Activated T-cell treated with anti-CD3 and anti-CD28 coated beads, Interleukin-2, amount 50 U/mL, for 24 hours (primary cell): ENCODE measurements around the gene AIG1.
"Not testable (repeated sequence)": the region's sequence is repeated elsewhere in the genome, so short reads cannot be mapped to it uniquely, and the experiment has no call there.

Experiments
- DNase-seq: peaks from one replicate; pipeline ENCODE4 v3.0.0-alpha.2; 2020
- H3K27ac Mint-ChIP-seq: 2 replicates; pipeline ENCODE4 v1.8.0; 2020; ENCODE audit warnings: mild to moderate bottlenecking, mixed read lengths
- H3K27me3 Mint-ChIP-seq: 2 replicates; pipeline ENCODE4 v1.8.0; 2020; ENCODE audit warnings: mixed read lengths
- H3K36me3 Mint-ChIP-seq: 2 replicates; pipeline ENCODE4 v1.8.0; 2020; ENCODE audit warnings: low read depth, mixed read lengths
- H3K4me1 Mint-ChIP-seq: 2 replicates; pipeline ENCODE4 v1.8.0; 2020; ENCODE audit warnings: low read depth, mixed read lengths
- H3K4me3 Mint-ChIP-seq: 2 replicates; pipeline ENCODE4 v1.8.0; 2020; ENCODE audit warnings: mild to moderate bottlenecking, moderate library complexity, mixed read lengths
- H3K9me3 Mint-ChIP-seq: 2 replicates; pipeline ENCODE4 v1.8.0; 2020; ENCODE audit warnings: mixed read lengths

The AIG1 gene

DNA sequence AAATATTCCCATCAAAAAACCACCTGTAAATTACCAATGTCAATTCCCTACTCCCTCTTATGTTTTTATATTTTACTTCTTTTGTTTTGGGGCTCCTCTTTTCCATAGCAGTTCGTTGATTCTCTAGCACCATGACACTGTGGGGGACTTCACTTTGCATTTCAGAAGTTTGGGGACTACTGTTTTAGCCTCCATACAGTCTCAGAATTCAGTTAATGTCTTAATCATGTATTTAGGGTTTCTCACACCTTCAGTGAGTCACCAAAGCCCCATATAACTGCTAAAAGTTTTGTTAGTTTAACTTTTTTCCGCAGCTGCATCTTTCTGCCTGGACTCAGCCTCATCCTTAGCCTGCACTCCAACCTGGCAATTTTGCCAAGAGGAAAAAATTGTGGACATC, 20.7 kb upstream of the AIG1 start:
- Mint-ChIP-seq H3K4me3 (no peak overlapping the region), H3K27me3 (peaks cover 47% of the 10 kb centered on the region), H3K36me3 (no peaks in the 10 kb centered on the region), H3K27ac (peak overlapping the region; percentile 16), H3K9me3 (peaks cover 3% of the 10 kb centered on the region), H3K4me1 (peaks cover 15% of the 10 kb centered on the region)
- no peak for DNase-seq

DNA sequence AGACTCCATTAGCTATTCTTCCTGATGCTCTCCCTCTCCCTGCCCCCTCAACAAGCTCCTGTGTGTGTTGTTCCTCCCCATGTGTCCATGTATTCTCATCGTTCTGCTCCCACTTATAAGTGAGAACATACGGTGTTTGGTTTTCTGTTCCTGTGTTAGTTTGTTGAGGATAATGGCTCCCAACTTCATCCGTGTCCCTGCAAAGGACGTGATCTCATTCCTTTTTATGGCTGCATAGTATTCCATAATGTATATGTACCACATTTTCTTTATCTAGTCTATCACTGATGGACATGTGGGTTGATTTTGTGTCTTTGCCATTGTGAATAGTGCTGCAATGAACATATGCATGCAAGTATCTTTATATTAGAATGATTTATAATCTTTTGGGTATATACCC, 16.3 kb upstream of the AIG1 start:
- not testable (repeated sequence) for H3K9me3 Mint-ChIP-seq, H3K4me3 Mint-ChIP-seq, DNase-seq, H3K27ac Mint-ChIP-seq, H3K36me3 Mint-ChIP-seq
- Mint-ChIP-seq H3K4me1 (peaks cover 12% of the 10 kb centered on the region), H3K27me3 (peaks cover 29% of the 10 kb centered on the region)

DNA sequence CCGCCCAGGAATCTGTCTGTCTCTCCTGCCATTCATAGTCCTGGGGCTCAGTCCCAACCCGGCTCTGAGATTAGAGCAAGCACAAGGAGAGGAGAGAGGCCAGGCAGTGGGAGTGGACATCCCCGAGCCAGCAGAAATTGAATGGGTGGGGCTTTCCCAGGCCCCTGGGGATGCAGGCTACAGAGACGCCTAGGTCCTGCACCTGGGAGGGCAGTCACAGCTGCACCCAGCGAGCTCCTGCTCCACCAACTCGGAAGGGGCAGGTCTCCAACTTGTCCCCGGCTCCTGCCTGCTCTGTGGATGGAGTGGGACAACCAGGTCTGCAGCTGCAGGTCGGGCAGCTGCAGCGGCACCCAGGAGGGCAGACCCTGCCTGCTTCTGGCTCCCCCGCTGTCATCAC, 11.1 kb upstream of the AIG1 start:
- Mint-ChIP-seq H3K4me1 (peaks cover 4% of the 10 kb centered on the region), H3K36me3 (no peaks in the 10 kb centered on the region), H3K27me3 (peaks cover 12% of the 10 kb centered on the region), H3K4me3 (no peak overlapping the region), H3K27ac (no peak overlapping the region), H3K9me3 (peaks cover 3% of the 10 kb centered on the region)
- DNase-seq = no peak

DNA sequence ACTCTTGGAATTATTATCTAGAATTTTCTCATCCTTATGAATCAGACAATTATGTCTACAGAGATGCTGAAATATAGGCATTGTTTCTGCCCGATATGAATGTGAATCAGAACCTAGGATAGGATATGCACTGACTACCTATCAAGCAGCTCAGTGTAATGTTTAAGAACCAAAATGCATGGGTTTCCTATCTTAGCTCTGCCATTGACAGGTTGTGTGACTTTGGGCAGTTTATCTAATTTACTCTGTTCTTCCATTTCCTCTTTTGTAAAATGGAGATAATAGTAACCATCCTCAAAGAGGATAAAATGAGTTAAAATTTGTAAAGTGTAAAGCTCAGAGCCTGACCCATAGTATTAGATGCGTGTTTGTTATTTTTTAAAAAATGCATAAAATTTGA, 10.2 kb upstream of the AIG1 start:
- no peak overlapping the region for H3K27ac Mint-ChIP-seq
- no peak overlapping the region for H3K4me3 Mint-ChIP-seq
- H3K27me3 Mint-ChIP-seq = peaks cover 3% of the 10 kb centered on the region
- peaks cover 4% of the 10 kb centered on the region for H3K4me1 Mint-ChIP-seq
- DNase-seq = no peak
- H3K9me3 Mint-ChIP-seq = no peaks in the 10 kb centered on the region
- H3K36me3 Mint-ChIP-seq = no peaks in the 10 kb centered on the region

DNA sequence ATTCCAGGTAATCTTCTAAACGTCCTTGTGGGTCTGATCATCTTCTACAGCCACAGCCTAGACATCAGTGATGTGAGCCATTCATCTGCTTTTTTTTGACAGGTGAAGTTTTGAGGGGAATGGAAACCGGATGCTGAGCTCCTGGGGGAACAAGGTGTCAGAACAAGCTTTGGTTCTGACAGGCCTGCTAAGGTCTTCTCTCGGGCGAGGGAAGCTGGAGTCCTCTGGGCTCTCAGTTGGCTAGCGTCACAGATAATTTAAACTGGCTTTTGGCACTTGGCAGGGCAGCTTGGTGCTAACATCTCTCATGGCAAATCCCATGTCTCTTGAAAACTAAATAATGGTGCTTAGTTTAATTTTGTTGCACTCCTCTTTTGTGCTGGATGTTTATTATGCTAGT, 8.4 kb upstream of the AIG1 start:
- Mint-ChIP-seq H3K36me3 (no peaks in the 10 kb centered on the region), H3K27me3 (no peaks in the 10 kb centered on the region), H3K9me3 (no peaks in the 10 kb centered on the region), H3K27ac (no peak overlapping the region), H3K4me1 (peaks cover 4% of the 10 kb centered on the region), H3K4me3 (no peak overlapping the region)
- no peak for DNase-seq

DNA sequence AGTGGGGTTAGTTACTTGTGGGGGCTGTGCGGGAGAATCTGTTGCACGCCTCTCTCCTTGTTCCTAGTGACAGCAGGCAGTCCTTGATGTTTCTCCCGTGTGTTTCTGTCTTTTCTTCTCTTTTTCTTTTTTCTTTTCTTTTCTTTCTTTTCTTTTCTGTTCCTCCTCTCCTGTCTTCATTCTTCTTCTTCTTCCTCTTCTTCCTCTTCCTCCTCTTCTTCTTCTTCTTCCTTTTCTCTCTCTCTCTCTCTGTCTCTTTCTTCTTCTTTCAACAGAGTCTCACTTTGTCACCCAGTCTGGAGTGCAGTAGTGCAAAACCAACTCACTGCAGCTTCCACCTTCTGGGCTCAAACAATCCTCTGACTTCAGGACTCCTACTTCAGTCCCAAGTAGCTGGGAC, 6.8 kb upstream of the AIG1 start:
- DNase-seq = no peak
- H3K4me1 Mint-ChIP-seq = peaks cover 7% of the 10 kb centered on the region
- H3K27me3 Mint-ChIP-seq = no peaks in the 10 kb centered on the region
- H3K27ac Mint-ChIP-seq = no peak overlapping the region
- no peak overlapping the region for H3K4me3 Mint-ChIP-seq
- no peaks in the 10 kb centered on the region for H3K9me3 Mint-ChIP-seq
- no peaks in the 10 kb centered on the region for H3K36me3 Mint-ChIP-seq

DNA sequence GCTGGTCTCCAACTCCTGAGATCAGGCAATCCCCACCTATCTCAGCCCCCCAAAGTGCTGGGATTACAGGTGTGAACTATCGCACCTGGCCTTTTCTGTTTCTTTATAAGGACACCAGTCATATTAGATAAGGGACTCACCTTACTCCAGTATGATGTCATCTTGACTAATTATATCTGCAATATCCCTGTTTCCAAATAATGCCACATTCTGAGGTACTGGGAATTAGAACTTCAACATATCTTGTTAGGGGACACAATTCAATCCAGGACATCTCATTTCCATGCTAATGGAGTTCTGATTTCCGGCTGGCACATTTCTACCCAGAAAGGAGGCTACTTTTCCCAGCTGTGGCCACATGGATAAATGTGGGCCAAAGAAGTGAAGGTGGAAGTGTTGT, 6.4 kb upstream of the AIG1 start:
- H3K4me1 Mint-ChIP-seq = peaks cover 11% of the 10 kb centered on the region
- H3K27me3 Mint-ChIP-seq = no peaks in the 10 kb centered on the region
- no peak overlapping the region for H3K4me3 Mint-ChIP-seq

DNA sequence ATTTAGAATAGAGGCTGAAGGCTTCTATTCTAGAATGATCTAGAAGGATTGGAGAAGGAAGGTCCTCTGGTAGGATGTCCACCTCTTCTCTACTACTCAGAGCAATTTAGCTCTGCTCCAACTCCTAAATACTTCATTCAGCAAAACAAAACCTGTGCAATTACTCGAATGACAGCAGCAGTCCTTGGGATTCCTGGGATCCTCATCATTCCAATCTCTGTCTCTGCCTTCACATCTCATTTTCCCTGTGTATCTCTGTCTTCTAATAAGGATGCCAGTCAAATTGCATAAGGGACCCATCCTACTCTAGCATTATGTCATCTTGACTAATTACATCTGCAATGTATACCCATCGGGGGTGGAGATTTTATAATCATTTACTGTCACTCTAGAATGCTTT, 5.5 kb upstream of the AIG1 start:
- H3K27ac Mint-ChIP-seq = no peak overlapping the region
- H3K27me3 Mint-ChIP-seq = no peaks in the 10 kb centered on the region
- no peaks in the 10 kb centered on the region for H3K9me3 Mint-ChIP-seq

More for the DNA sequence above, 6.4 kb upstream of the AIG1 start:
- DNase-seq = no peak
- no peak overlapping the region for H3K27ac Mint-ChIP-seq
- no peaks in the 10 kb centered on the region for H3K9me3 Mint-ChIP-seq
- H3K36me3 Mint-ChIP-seq = no peaks in the 10 kb centered on the region

DNA sequence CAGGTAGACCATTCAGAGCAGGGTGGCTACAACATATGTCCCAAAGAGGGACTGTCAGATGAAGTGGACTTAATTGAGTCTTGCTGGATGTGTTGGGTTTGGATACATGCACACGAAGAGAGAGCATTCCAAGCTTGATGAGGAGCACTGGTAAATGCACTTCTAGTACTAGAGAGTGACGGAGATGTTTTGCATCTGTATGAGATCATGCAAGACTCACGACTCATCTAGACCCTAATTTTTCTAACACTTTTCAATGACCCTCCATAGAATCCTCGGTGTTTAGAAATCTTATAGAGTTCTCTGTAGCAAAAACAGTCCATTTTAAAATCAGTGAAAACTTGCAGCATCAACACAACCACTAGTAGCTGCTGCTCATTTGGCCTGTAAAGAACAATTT, 4.8 kb upstream of the AIG1 start:
- Mint-ChIP-seq H3K4me3 (no peak overlapping the region), H3K9me3 (no peaks in the 10 kb centered on the region), H3K4me1 (peaks cover 23% of the 10 kb centered on the region), H3K27ac (no peak overlapping the region), H3K27me3 (no peaks in the 10 kb centered on the region), H3K36me3 (peaks cover 5% of the 10 kb centered on the region)
- DNase-seq = no peak

More for the DNA sequence above, 5.5 kb upstream of the AIG1 start:
- H3K4me1 Mint-ChIP-seq = peaks cover 19% of the 10 kb centered on the region
- no peak overlapping the region for H3K4me3 Mint-ChIP-seq
- DNase-seq = no peak
- H3K36me3 Mint-ChIP-seq = peaks cover 2% of the 10 kb centered on the region

DNA sequence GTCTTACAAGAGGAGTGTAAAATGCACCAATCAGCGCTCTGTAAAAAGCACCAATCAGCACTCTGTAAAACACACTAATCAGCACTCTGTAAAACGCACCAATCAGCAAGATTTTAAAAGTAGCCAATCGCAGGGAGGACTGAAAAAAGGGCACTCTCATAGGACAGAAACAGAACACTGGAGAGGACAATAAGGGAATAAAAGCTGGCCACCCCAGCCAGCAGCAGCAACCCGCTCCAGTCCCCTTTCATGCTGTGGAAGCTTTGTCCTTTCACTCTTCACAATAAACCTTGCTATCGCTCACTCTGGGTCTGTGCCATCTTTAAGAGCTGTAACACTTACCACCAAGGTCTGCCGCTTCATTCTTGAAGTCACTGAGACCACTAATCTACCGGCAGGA, 1.7 kb upstream of the AIG1 start:
- Mint-ChIP-seq H3K36me3 (peaks cover 10% of the 10 kb centered on the region), H3K27me3 (no peaks in the 10 kb centered on the region), H3K4me3 (peak overlapping the region; percentile 90), H3K4me1 (peaks cover 35% of the 10 kb centered on the region), H3K27ac (peak overlapping the region; percentile 55), H3K9me3 (no peaks in the 10 kb centered on the region)
- DNase-seq = no peak

DNA sequence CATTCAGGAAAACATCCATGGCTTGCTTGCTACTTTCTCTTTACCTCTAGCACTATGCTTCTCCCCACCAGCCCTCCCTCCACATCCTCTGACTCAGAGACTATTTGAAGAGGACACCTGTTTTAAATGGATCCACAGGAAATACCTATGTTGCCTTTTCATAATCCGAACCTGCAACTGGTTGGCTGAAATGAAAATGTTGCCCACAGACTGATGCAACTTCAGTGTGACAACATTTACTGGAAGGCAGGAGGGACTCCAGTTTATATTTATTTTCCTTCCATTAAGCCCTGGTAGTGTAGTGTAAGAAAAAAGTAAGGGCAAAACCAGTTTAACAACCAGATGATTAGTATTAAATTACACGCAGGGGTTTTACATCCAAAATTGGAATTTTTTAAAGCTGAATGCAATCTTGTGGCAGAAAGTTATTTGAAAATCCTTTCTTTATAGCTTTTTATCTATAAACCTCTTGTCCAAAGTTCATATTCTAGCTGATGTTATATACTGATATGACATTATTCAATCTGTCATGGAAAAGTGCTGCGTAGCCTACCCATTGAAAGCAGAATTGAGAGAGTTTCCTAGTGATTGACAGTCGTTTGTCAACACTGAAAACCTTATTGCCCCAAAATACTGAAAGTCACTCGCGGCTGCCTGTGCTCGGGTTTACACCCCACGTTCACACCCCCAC, 881 bp upstream of the AIG1 start:
- peaks cover 10% of the 10 kb centered on the region for H3K36me3 Mint-ChIP-seq

DNA sequence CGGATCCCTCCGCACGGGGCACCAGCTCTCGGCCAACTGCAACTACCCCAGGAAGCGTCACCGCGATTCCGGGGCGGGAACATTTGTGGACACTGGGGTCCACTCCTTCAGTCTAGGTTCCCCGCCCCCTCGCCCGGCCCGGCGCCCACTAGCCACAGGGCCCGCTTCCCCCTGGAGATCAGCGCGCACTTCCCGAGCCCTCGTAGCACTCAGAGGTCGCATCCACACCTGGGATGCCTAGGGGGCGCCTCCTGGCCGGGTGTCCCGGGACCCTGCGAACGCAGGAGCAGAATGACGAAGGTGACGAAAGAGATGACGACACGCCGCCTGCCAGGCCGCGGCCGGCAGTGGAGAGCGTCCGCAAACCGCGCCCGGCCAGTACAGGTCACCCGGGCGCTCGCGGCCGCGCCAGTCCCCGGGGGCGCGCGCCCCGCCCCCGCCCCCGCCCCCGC, 309 bp upstream of the AIG1 start:
- Mint-ChIP-seq H3K27ac (peak overlapping the region; percentile 95), H3K36me3 (peaks cover 10% of the 10 kb centered on the region), H3K4me3 (peak overlapping the region; percentile 90), H3K4me1 (peaks cover 37% of the 10 kb centered on the region), H3K27me3 (no peaks in the 10 kb centered on the region), H3K9me3 (no peaks in the 10 kb centered on the region)
- peak; percentile 81 for DNase-seq

More for the DNA sequence above, 881 bp upstream of the AIG1 start:
- Mint-ChIP-seq H3K9me3 (no peaks in the 10 kb centered on the region), H3K4me3 (peak overlapping the region; percentile 90), H3K27ac (peak overlapping the region; percentile 95), H3K27me3 (no peaks in the 10 kb centered on the region), H3K4me1 (peaks cover 37% of the 10 kb centered on the region)
- no peak for DNase-seq

DNA sequence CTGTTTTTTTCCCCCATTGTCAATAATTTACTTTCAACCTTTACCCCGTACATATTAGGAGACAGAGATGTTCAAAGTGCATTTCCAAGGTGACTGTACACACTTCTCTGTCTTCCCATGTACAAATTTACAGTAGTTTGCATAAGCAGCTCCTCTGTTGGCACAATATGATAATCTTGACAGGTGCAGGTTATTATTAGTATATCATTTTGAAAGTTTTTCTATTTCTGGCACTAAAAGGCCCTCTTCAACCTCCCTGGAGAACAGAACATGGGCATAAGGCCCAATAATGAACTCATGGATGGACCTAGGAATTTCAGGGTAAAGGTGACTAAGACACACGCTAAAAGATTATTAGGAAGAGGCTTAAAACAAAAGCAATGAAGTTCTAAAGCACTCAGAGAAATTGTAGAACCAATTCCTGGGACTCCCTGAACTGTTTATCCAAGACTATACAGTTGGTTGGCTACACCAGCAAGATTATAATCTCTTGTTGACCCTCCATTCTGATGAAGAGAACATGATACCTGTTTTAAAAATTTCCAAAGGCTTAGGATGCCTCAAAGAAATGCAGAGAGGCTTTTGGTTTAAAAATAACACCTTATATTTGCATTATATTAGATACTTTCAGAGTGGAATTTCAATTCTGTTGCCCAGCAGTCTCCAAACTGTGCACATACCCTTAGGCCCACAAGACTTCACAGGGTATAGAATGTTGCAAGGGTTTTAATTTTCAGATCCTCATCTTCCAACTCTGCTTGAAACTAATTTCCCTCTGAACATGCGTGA, 1.1 kb downstream of the AIG1 start:
- Mint-ChIP-seq H3K9me3 (no peaks in the 10 kb centered on the region), H3K27ac (peak overlapping the region; percentile 96), H3K4me1 (peaks cover 37% of the 10 kb centered on the region), H3K4me3 (peak overlapping the region; percentile 86), H3K27me3 (no peaks in the 10 kb centered on the region), H3K36me3 (peaks cover 10% of the 10 kb centered on the region)
- DNase-seq = no peak

DNA sequence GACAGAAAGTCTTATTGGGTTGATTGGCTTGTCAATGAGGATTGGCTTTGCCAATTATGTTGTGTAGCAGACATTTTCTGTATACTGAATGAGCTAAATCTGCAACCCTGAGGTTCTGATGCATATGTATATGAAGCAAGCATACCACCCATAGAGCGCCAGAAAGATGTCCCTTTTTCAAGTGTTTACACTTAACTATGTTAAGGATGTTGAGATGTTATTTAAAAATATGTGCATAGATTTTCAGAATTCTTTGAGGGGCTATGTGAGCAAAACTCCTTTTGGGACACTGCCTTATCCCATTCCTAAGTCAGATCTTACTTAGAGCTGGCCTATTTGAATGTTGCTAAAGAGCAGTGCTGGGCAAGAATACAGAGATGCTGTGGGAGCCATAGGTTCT, 1.9 kb downstream of the AIG1 start:
- Mint-ChIP-seq H3K4me3 (no peak overlapping the region), H3K36me3 (peaks cover 10% of the 10 kb centered on the region), H3K27ac (no peak overlapping the region)

DNA sequence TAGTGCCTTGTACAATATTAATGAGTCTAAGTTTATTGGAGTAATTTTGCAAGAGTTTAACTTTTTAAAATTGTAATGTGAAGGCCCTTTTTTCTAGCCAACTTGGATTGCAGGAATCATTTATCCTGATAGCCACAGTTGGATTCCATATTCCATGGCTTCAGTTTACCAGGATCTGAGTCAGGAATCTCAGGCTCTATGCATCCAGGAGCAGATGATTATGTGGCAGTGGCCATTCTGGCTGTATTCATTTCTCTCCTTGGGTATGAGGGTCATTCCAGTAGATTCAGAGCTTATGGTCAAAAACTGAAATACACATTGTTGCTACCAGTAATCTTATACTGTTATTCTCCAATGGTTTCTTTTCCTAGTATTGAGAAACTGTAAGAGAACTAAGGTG, 2.9 kb downstream of the AIG1 start:
- Mint-ChIP-seq H3K4me3 (no peak overlapping the region), H3K36me3 (peaks cover 10% of the 10 kb centered on the region), H3K9me3 (no peaks in the 10 kb centered on the region), H3K27me3 (no peaks in the 10 kb centered on the region), H3K27ac (no peak overlapping the region), H3K4me1 (peaks cover 36% of the 10 kb centered on the region)
- DNase-seq = no peak

More for the DNA sequence above, 1.9 kb downstream of the AIG1 start:
- Mint-ChIP-seq H3K9me3 (no peaks in the 10 kb centered on the region), H3K27me3 (no peaks in the 10 kb centered on the region), H3K4me1 (peaks cover 37% of the 10 kb centered on the region)
- no peak for DNase-seq
